Measurements from ENCODE around the gene DCDC2C. TPM values are rescaled to one million over a fixed set of nuclear protein-coding genes. Genes with fewer than 3 reads are reported as not detected.

Gene DCDC2C
- total RNA-seq, 2 donors from 2014 or later, result 5.9 TPM; not detected in 1

DNA sequence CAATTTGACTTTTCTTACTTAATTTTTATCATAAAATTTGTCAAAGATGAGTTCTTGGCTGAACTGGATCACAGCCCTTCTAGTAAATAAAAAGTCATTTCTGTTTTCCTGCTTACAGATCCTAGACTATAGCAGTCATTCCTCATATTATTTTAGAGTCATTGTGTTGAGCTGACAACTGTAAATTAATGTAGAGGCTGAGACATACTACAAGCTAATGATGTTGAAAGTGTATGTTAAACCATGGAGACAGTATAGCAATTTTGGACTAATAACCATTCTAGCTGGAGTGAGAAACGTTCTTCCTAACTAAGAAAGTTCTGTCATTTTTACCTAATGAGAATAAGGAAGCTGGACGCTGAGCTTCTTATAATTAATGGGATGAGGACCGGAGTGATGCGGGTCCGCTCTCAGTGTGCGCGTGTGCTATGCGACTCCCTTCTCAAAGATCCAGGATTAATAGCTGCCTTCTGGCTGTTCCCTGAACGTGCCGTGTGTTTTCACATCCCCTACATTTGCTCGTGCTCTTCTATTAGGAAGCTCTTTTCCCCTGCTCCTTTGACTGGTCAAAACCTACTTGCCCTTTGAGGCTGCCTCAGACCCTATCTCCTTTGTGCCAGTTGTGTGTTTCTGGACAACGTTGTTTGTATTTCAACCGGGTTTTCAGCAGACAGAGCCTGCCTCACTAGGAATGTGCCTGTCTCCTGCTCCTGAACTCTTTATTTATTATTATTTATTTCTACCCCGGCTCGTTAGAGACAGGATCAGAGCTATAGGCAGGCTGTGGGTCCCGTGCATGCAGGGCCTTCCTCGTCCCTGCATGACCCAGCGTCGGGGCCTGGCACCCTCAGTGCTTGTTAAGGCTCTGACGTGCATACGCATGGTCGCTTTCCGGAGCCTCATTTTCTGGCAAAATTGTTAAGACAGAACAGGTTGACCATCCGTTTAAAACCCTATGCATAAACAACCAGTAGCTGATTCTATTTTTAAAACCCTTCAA, 182.6 kb downstream of the DCDC2C start:
- H3K4me1 ChIP-seq (replicated peaks), result no peaks in the 10 kb centered on the region
- WGBS, result 77% methylated on average over 24 of the region's 24 CpGs
- no peaks in the 10 kb centered on the region for H3K9me3 ChIP-seq
- TF ChIP-seq POLR2AphosphoS5 (IDR thresholded peaks at IDR 0.05) (no peak), POLR2A (IDR thresholded peaks at IDR 0.05) (no peak)
- TF ChIP-seq, protein P1, sequence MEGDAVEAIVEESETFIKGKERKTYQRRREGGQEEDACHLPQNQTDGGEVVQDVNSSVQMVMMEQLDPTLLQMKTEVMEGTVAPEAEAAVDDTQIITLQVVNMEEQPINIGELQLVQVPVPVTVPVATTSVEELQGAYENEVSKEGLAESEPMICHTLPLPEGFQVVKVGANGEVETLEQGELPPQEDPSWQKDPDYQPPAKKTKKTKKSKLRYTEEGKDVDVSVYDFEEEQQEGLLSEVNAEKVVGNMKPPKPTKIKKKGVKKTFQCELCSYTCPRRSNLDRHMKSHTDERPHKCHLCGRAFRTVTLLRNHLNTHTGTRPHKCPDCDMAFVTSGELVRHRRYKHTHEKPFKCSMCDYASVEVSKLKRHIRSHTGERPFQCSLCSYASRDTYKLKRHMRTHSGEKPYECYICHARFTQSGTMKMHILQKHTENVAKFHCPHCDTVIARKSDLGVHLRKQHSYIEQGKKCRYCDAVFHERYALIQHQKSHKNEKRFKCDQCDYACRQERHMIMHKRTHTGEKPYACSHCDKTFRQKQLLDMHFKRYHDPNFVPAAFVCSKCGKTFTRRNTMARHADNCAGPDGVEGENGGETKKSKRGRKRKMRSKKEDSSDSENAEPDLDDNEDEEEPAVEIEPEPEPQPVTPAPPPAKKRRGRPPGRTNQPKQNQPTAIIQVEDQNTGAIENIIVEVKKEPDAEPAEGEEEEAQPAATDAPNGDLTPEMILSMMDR (IDR thresholded peaks at IDR 0.05), result no peak
- DNase-seq (ENCODE audit: low spot score), result no peak
- intact Hi-C loops (cut with DNase I), result no loop called here
- no peak overlapping the region for H3K27ac ChIP-seq
- H3K4me3 ChIP-seq, result no peak overlapping the region
- no peaks in the 10 kb centered on the region for H3K36me3 ChIP-seq
- H3K27me3 ChIP-seq (replicated peaks; ENCODE audit: insufficient read depth), result no peaks in the 10 kb centered on the region

DNA sequence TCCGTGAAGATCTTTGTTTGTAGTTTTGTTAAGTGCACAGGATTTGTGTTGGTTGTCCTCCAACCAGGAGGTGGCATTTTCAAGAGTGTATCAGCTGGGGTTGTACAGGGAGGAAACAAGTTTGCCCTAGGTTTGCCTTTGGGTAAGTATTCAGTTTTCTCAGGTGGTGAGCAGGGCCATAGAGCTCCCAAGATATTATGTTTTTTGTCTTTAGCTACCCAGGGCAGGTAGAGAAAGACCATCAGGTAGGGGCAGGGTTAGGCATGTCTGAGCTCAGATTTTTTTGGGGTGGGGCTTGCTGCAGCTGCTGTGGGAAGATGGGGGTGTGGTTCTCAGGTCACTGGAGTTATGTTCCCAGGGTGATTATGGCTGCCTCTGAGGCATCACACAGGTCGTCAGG, 191.6 kb downstream of the DCDC2C start:
- Histone ChIP-seq H3K27ac (no peak overlapping the region), H3K36me3 (no peaks in the 10 kb centered on the region), H3K4me3 (no peak overlapping the region), H3K9me3 (no peaks in the 10 kb centered on the region), H3K27me3 (replicated peaks; ENCODE audit: insufficient read depth) (no peaks in the 10 kb centered on the region), H3K4me1 (replicated peaks) (no peaks in the 10 kb centered on the region)
- WGBS, result 82% methylated on average over 2 of the region's 2 CpGs
- DNase-seq (ENCODE audit: low spot score), result no peak
- intact Hi-C loops (cut with DNase I), result no loop called here
- TF ChIP-seq, protein P1 (IDR thresholded peaks at IDR 0.05), result no peak
- no peak for TF ChIP-seq POLR2AphosphoS5 (IDR thresholded peaks at IDR 0.05)

Other genes starting within 250 kb of the DCDC2C start
- gene ADI1, start 184.0 kb upstream of the DCDC2C start, total RNA-seq, result 100 to 1,000 TPM in 1 of 2 donors, 10 to 100 TPM in 1; 81.7 to 270 TPM
- gene RNASEH1, start 145.2 kb upstream of the DCDC2C start, total RNA-seq, result 10 to 100 TPM; 19.1 to 31.5 TPM
- gene RPS7, start 128.3 kb upstream of the DCDC2C start, total RNA-seq, result 1,000 to 10,000 TPM; 1,200 to 3,706 TPM
- 10 to 100 TPM in 1 of 2 donors, 1 to 10 TPM in 1; 2.9 to 10.5 TPM for gene COLEC11, start 108.5 kb upstream of the DCDC2C start, total RNA-seq
- gene ALLC, start 45.4 kb upstream of the DCDC2C start, total RNA-seq, result 1 to 10 TPM in 1 of 2 donors, not detected in 1; 5.2 TPM

Data from prostate gland (tissue), 2 donors.